Lung (tissue), 12 donors: ENCODE results near the gene LRRC74A. TPM values are rescaled to one million over a fixed set of nuclear protein-coding genes. Genes with fewer than 3 reads are reported as not detected.

ENCODE experiments used
- ATAC-seq: fragments of 200-7000 bp; cut with Tn5 transposase; one replicate; pipeline ENCODE4 v1.9.1; 2020; ENCODE audit warnings: moderate number of reproducible peaks; ENCODE audit not compliant: insufficient read depth, low FRiP score
- DNase-seq, 3 donors: peaks; one replicate each; pipeline ENCODE4 v3.0.0-alpha.2; 2013 to 2017
- H3K27ac ChIP-seq, 2 donors: one replicate each; pipeline ENCODE4 v1.5.1; 2013; ENCODE audit warnings: mild to moderate bottlenecking in 2 of 2, moderate library complexity in 2 of 2, control low read depth in 1 of 2, inconsistent platforms in 1 of 2, low read depth in 1 of 2, low read length in 1 of 2
- H3K27me3 ChIP-seq, 3 donors: one replicate each; pipeline ENCODE4 v1.5.1; 2013; ENCODE audit warnings: low read length in 2 of 3; ENCODE audit not compliant: control insufficient read depth in 3 of 3, insufficient read depth in 3 of 3
- H3K36me3 ChIP-seq, 4 donors: one replicate each; pipeline ENCODE4 v1.5.1; 2013; ENCODE audit warnings: low read length in 4 of 4, mild to moderate bottlenecking in 1 of 4, moderate library complexity in 1 of 4; ENCODE audit not compliant: control insufficient read depth in 4 of 4, insufficient read depth in 4 of 4
- H3K4me1 ChIP-seq, 5 donors: one replicate each; pipeline ENCODE4 v1.5.1; 2013; ENCODE audit warnings: low read length in 5 of 5, mild to moderate bottlenecking in 2 of 5, moderate library complexity in 1 of 5; ENCODE audit not compliant: control insufficient read depth in 5 of 5, insufficient read depth in 5 of 5
- H3K4me3 ChIP-seq: one replicate; pipeline ENCODE4 v1.5.1; 2013; ENCODE audit warnings: mild to moderate bottlenecking, control low read depth, moderate library complexity
- H3K9ac ChIP-seq, 2 donors: one replicate each; pipeline ENCODE4 v1.5.1; 2013; ENCODE audit warnings: low read length in 2 of 2, control low read depth in 1 of 2; ENCODE audit not compliant: insufficient read depth in 1 of 2
- H3K9me3 ChIP-seq, 4 donors: one replicate each; pipeline ENCODE4 v1.5.1; 2013; ENCODE audit warnings: low read length in 3 of 4, mild to moderate bottlenecking in 1 of 4, moderate library complexity in 1 of 4; ENCODE audit not compliant: control insufficient read depth in 4 of 4, insufficient read depth in 3 of 4
- CTCF ChIP-seq: IDR thresholded peaks from 2 replicates; pipeline ENCODE4 v1.5.1; 2012; ENCODE audit warnings: mild to moderate bottlenecking; ENCODE audit errors: control extremely low read depth, extremely low read depth
- WGBS, 2 donors: extraction: QIAGEN DNeasy Blood & Tissue Kit; methylation state at CpG; one replicate each; pipeline ENCODE4 v1.1.7; 2013; 5-methylcytosine and 5-hydroxymethylcytosine counted together
- polyA plus RNA-seq, 2 donors: library from polyadenylated mRNA; stranded (reverse); fragments of 200-250 nt; gene quantifications; one replicate each; pipeline ENCODE4 v1.2.1, GENCODE V29; 2013
- total RNA-seq, 2 donors: library from RNA; depleted of rRNA in 1 of 2; stranded (reverse); fragments of >200 nt in 1 of 2; gene quantifications; one replicate each; pipeline ENCODE4 v1.2.1, GENCODE V29; 2014 to 2021
- donor health status: control.
- donor health status: control.
- donor health status: Bipolar disorder and iron deficiency.
- donor health status: healthy.
- donor health status: DM: yes; HTN: yes; CAD: no.

LRRC74A gene
- total and polyA plus RNA-seq, 4 donors, result not detected

GRCh38 chr14:76827696-76828296, 1.6 kb downstream of the LRRC74A start:
- Histone ChIP-seq H3K9me3 (no peaks in the 10 kb centered on the region), H3K4me1 (no peaks in the 10 kb centered on the region), H3K9ac (no peak overlapping the region), H3K27me3 (no peaks in the 10 kb centered on the region), H3K4me3 (no peak overlapping the region), H3K27ac (peak overlapping the region in 1 of 2 donors; percentile 13), H3K36me3 (no peaks in the 10 kb centered on the region)
- no peak for ATAC-seq
- no peak for TF ChIP-seq CTCF
- peak in 1 of 3 donors; percentile 18 for DNase-seq
- WGBS, 2 donors, result 75 to 88% methylated on average over 9 of the region's 9 CpGs

GRCh38 chr14:76828339-76829012, 2.3 kb downstream of the LRRC74A start:
- Histone ChIP-seq H3K4me3 (no peak overlapping the region), H3K27me3 (no peaks in the 10 kb centered on the region), H3K36me3 (no peaks in the 10 kb centered on the region), H3K9ac (no peak overlapping the region), H3K4me1 (no peaks in the 10 kb centered on the region), H3K27ac (peak overlapping the region; percentile 13 to 21), H3K9me3 (no peaks in the 10 kb centered on the region)
- no peak for TF ChIP-seq CTCF
- no peak for DNase-seq
- ATAC-seq, result peak; percentile 15
- WGBS, 2 donors, result 77 to 89% methylated on average over 17 of the region's 17 CpGs

GRCh38 chr14:76829013-76829365, 2.8 kb downstream of the LRRC74A start:
- Histone ChIP-seq H3K4me1 (no peaks in the 10 kb centered on the region), H3K4me3 (no peak overlapping the region), H3K9ac (no peak overlapping the region), H3K36me3 (no peaks in the 10 kb centered on the region), H3K9me3 (no peaks in the 10 kb centered on the region), H3K27ac (peak overlapping the region in 1 of 2 donors; percentile 42), H3K27me3 (no peaks in the 10 kb centered on the region)
- ATAC-seq (peak; percentile 63), DNase-seq (no peak)
- WGBS, 2 donors, result 62 to 67% methylated on average over 3 of the region's 3 CpGs
- no peak for TF ChIP-seq CTCF
